ENCODE measurements around the gene CD109.

Gene CD109

GRCh38 chr6:73699676-73700459 is 3.9 kb downstream of the CD109 start:
- no peak for DNase-seq (ENCODE audit: low spot score)
- Histone ChIP-seq H2BK12ac (ENCODE audit: low read length) (no peak overlapping the region), H4K91ac (ENCODE audit: low read depth, low read length, poor library complexity) (no peak overlapping the region), H3K4me2 (ENCODE audit: insufficient read depth, low read length, poor library complexity, severe bottlenecking) (no peak overlapping the region), H3K4me1 (ENCODE audit: control insufficient read depth in 2 of 2, insufficient read depth in 1 of 2, low read depth in 1 of 2, low read length in 2 of 2) (peaks cover 0 to 2% of the 10 kb centered on the region in 2 donors), H2BK120ac (ENCODE audit: low read depth, low read length) (no peak overlapping the region), H2AFZ (ENCODE audit: low read length) (no peak overlapping the region), H2AK5ac (ENCODE audit: low read depth, low read length) (no peak overlapping the region), H3K36me3 (replicated peaks in 1 of 2; ENCODE audit: control insufficient read depth in 2 of 2, insufficient read depth in 2 of 2, low read length in 2 of 2) (no peaks in the 10 kb centered on the region), H3K9ac (ENCODE audit: low read depth, low read length, poor library complexity) (no peak overlapping the region), H4K8ac (ENCODE audit: low read depth, low read length) (no peak overlapping the region), H3K4ac (ENCODE audit: low read length) (no peak overlapping the region), H2BK5ac (ENCODE audit: low read length) (no peak overlapping the region), H3K27ac (replicated peaks; ENCODE audit: low read length) (no peak overlapping the region), H3K79me1 (ENCODE audit: low read depth, low read length) (no peaks in the 10 kb centered on the region), H3K27me3 (ENCODE audit: control insufficient read depth in 3 of 3, insufficient read depth in 3 of 3, low read depth in 1 of 3, low read length in 3 of 3) (peaks cover 0 to 35% (median 6%) of the 10 kb centered on the region in 3 experiments), H3K9me3 (replicated peaks in 1 of 2; ENCODE audit: control insufficient read depth in 2 of 2, insufficient read depth in 1 of 2, low read depth in 1 of 2, low read length in 2 of 2) (no peaks in the 10 kb centered on the region), H3K23ac (ENCODE audit: low read depth, low read length, poor library complexity) (no peak overlapping the region), H2BK15ac (ENCODE audit: low read length) (no peak overlapping the region), H3K18ac (ENCODE audit: low read length) (no peak overlapping the region), H3K4me3 (ENCODE audit: low read length in 2 of 2) (no peak overlapping the region), H3K14ac (ENCODE audit: low read length) (no peak overlapping the region)
- no CpG with 5 or more reads among the region's 4 CpGs for WGBS, 2 donors (ENCODE audit: extremely low coverage in 2 of 2, insufficient read length in 2 of 2, insufficient replicate concordance in 1 of 2)

GRCh38 chr6:73702444-73702843 is 6.4 kb downstream of the CD109 start:
- Histone ChIP-seq H2BK5ac (ENCODE audit: low read length) (no peak overlapping the region), H3K4me3 (ENCODE audit: low read length in 2 of 2) (no peak overlapping the region), H3K27me3 (ENCODE audit: control insufficient read depth in 3 of 3, insufficient read depth in 3 of 3, low read depth in 1 of 3, low read length in 3 of 3) (peaks cover 0 to 10% (median 0%) of the 10 kb centered on the region in 3 experiments), H3K4me1 (ENCODE audit: control insufficient read depth in 2 of 2, insufficient read depth in 1 of 2, low read depth in 1 of 2, low read length in 2 of 2) (no peaks in the 10 kb centered on the region), H4K8ac (ENCODE audit: low read depth, low read length) (no peak overlapping the region), H3K27ac (replicated peaks; ENCODE audit: low read length) (no peak overlapping the region), H3K9ac (ENCODE audit: low read depth, low read length, poor library complexity) (no peak overlapping the region), H3K4me2 (ENCODE audit: insufficient read depth, low read length, poor library complexity, severe bottlenecking) (no peak overlapping the region), H3K9me3 (replicated peaks in 1 of 2; ENCODE audit: control insufficient read depth in 2 of 2, insufficient read depth in 1 of 2, low read depth in 1 of 2, low read length in 2 of 2) (peaks cover 0 to 1% of the 10 kb centered on the region in 2 donors), H3K23ac (ENCODE audit: low read depth, low read length, poor library complexity) (no peak overlapping the region), H3K14ac (ENCODE audit: low read length) (no peak overlapping the region), H2BK15ac (ENCODE audit: low read length) (no peak overlapping the region), H3K18ac (ENCODE audit: low read length) (no peak overlapping the region), H2BK120ac (ENCODE audit: low read depth, low read length) (no peak overlapping the region), H3K4ac (ENCODE audit: low read length) (no peak overlapping the region), H2AFZ (ENCODE audit: low read length) (no peak overlapping the region), H3K79me1 (ENCODE audit: low read depth, low read length) (no peaks in the 10 kb centered on the region), H2BK12ac (ENCODE audit: low read length) (no peak overlapping the region), H2AK5ac (ENCODE audit: low read depth, low read length) (no peak overlapping the region), H4K91ac (ENCODE audit: low read depth, low read length, poor library complexity) (no peak overlapping the region), H3K36me3 (replicated peaks in 1 of 2; ENCODE audit: control insufficient read depth in 2 of 2, insufficient read depth in 2 of 2, low read length in 2 of 2) (no peaks in the 10 kb centered on the region)
- no peak for DNase-seq (ENCODE audit: low spot score)
- WGBS, 2 donors (ENCODE audit: extremely low coverage in 2 of 2, insufficient read length in 2 of 2, insufficient replicate concordance in 1 of 2), result no CpG with 5 or more reads among the region's 2 CpGs

GRCh38 chr6:73703466-73703865 is 7.5 kb downstream of the CD109 start:
- Histone ChIP-seq H3K18ac (ENCODE audit: low read length) (no peak overlapping the region), H2AK5ac (ENCODE audit: low read depth, low read length) (no peak overlapping the region), H4K8ac (ENCODE audit: low read depth, low read length) (no peak overlapping the region), H3K14ac (ENCODE audit: low read length) (no peak overlapping the region), H3K27ac (replicated peaks; ENCODE audit: low read length) (no peak overlapping the region), H3K4me1 (ENCODE audit: control insufficient read depth in 2 of 2, insufficient read depth in 1 of 2, low read depth in 1 of 2, low read length in 2 of 2) (no peaks in the 10 kb centered on the region), H2BK120ac (ENCODE audit: low read depth, low read length) (no peak overlapping the region), H2BK12ac (ENCODE audit: low read length) (no peak overlapping the region), H2BK15ac (ENCODE audit: low read length) (no peak overlapping the region), H3K4ac (ENCODE audit: low read length) (no peak overlapping the region), H3K36me3 (replicated peaks in 1 of 2; ENCODE audit: control insufficient read depth in 2 of 2, insufficient read depth in 2 of 2, low read length in 2 of 2) (no peaks in the 10 kb centered on the region), H3K79me1 (ENCODE audit: low read depth, low read length) (no peaks in the 10 kb centered on the region), H3K4me3 (ENCODE audit: low read length in 2 of 2) (no peak overlapping the region), H3K27me3 (ENCODE audit: control insufficient read depth in 3 of 3, insufficient read depth in 3 of 3, low read depth in 1 of 3, low read length in 3 of 3) (peaks cover 0 to 3% (median 0%) of the 10 kb centered on the region in 3 experiments), H2AFZ (ENCODE audit: low read length) (no peak overlapping the region), H2BK5ac (ENCODE audit: low read length) (no peak overlapping the region), H3K9me3 (replicated peaks in 1 of 2; ENCODE audit: control insufficient read depth in 2 of 2, insufficient read depth in 1 of 2, low read depth in 1 of 2, low read length in 2 of 2) (peaks cover 0 to 1% of the 10 kb centered on the region in 2 donors), H3K4me2 (ENCODE audit: insufficient read depth, low read length, poor library complexity, severe bottlenecking) (no peak overlapping the region), H3K9ac (ENCODE audit: low read depth, low read length, poor library complexity) (no peak overlapping the region), H4K91ac (ENCODE audit: low read depth, low read length, poor library complexity) (no peak overlapping the region), H3K23ac (ENCODE audit: low read depth, low read length, poor library complexity) (no peak overlapping the region)
- DNase-seq (ENCODE audit: low spot score), result no peak
- no CpG with 5 or more reads among the region's 1 CpG for WGBS, 2 donors (ENCODE audit: extremely low coverage in 2 of 2, insufficient read length in 2 of 2, insufficient replicate concordance in 1 of 2)

- no peaks in the 10 kb centered on the region for H3K36me3 ChIP-seq (replicated peaks in 1 of 2; ENCODE audit: control insufficient read depth in 2 of 2, insufficient read depth in 2 of 2, low read length in 2 of 2)
- no peaks in the 10 kb centered on the region for H3K79me1 ChIP-seq (ENCODE audit: low read depth, low read length)
- H2BK5ac ChIP-seq (ENCODE audit: low read length), result no peak overlapping the region
- H3K14ac ChIP-seq (ENCODE audit: low read length), result no peak overlapping the region
- H2AFZ ChIP-seq (ENCODE audit: low read length), result peak overlapping the region; percentile 40
- peaks cover 0 to 1% of the 10 kb centered on the region in 2 donors for H3K9me3 ChIP-seq (replicated peaks in 1 of 2; ENCODE audit: control insufficient read depth in 2 of 2, insufficient read depth in 1 of 2, low read depth in 1 of 2, low read length in 2 of 2)
- H3K4ac ChIP-seq (ENCODE audit: low read length), result no peak overlapping the region
- H3K4me2 ChIP-seq (ENCODE audit: insufficient read depth, low read length, poor library complexity, severe bottlenecking), result no peak overlapping the region
- no peak overlapping the region for H2BK120ac ChIP-seq (ENCODE audit: low read depth, low read length)
- DNase-seq (ENCODE audit: low spot score), result no peak
- no peak overlapping the region for H4K91ac ChIP-seq (ENCODE audit: low read depth, low read length, poor library complexity)
- H3K23ac ChIP-seq (ENCODE audit: low read depth, low read length, poor library complexity), result no peak overlapping the region
- no peak overlapping the region for H4K8ac ChIP-seq (ENCODE audit: low read depth, low read length)
- no peak overlapping the region for H3K18ac ChIP-seq (ENCODE audit: low read length)
- whole genome bisulfite sequencing, 2 donors (ENCODE audit: extremely low coverage in 2 of 2, insufficient read length in 2 of 2, insufficient replicate concordance in 1 of 2), result no CpG with 5 or more reads among the region's 8 CpGs
- H3K27ac ChIP-seq (replicated peaks; ENCODE audit: low read length), result no peak overlapping the region
- no peaks in the 10 kb centered on the region for H3K4me1 ChIP-seq (ENCODE audit: control insufficient read depth in 2 of 2, insufficient read depth in 1 of 2, low read depth in 1 of 2, low read length in 2 of 2)
- no peak overlapping the region for H3K4me3 ChIP-seq (ENCODE audit: low read length in 2 of 2)
- H2BK15ac ChIP-seq (ENCODE audit: low read length), result no peak overlapping the region
- H2AK5ac ChIP-seq (ENCODE audit: low read depth, low read length), result no peak overlapping the region
- H3K27me3 ChIP-seq (ENCODE audit: control insufficient read depth in 3 of 3, insufficient read depth in 3 of 3, low read depth in 1 of 3, low read length in 3 of 3), result no peaks in the 10 kb centered on the region
- no peak overlapping the region for H2BK12ac ChIP-seq (ENCODE audit: low read length)
- H3K9ac ChIP-seq (ENCODE audit: low read depth, low read length, poor library complexity), result no peak overlapping the region
Observed at GRCh38 chr6:73704260-73704659, 8.3 kb downstream of the CD109 start.
